Nephron (organoid): ENCODE data around the gene MTREX.

Source experiments
- H3K27ac Mint-ChIP-seq, 3 experiments: 2 replicates each; pipeline ENCODE4 v1.8.0; 2020; ENCODE audit warnings: mixed read lengths in 3 of 3, mild to moderate bottlenecking in 2 of 3, moderate library complexity in 1 of 3
- H3K27me3 Mint-ChIP-seq: 2 replicates; pipeline ENCODE4 v1.8.0; 2021; ENCODE audit warnings: low read depth, mild to moderate bottlenecking, moderate library complexity, mixed read lengths
- H3K36me3 Mint-ChIP-seq: 2 replicates; pipeline ENCODE4 v1.8.0; 2020; ENCODE audit warnings: low read depth, mixed read lengths
- H3K4me1 Mint-ChIP-seq: 2 replicates; pipeline ENCODE4 v1.8.0; 2020; ENCODE audit warnings: mixed read lengths
- H3K4me3 Mint-ChIP-seq, 3 experiments: 2 replicates each; pipeline ENCODE4 v1.8.0; 2020; ENCODE audit warnings: mild to moderate bottlenecking in 3 of 3, mixed read lengths in 3 of 3, moderate library complexity in 2 of 3
- H3K9me3 Mint-ChIP-seq: 2 replicates; pipeline ENCODE4 v1.8.0; 2020; ENCODE audit warnings: mixed read lengths
- CTCF ChIP-seq, 3 experiments: fragments of 200-600 bp; sonication (generic); IDR thresholded peaks; one replicate each; pipeline ENCODE4 v1.5.0; 2021; ENCODE audit warnings: antibody characterized with exemption in 3 of 3; ENCODE audit not compliant: unreplicated experiment in 3 of 3

MTREX gene

DNA sequence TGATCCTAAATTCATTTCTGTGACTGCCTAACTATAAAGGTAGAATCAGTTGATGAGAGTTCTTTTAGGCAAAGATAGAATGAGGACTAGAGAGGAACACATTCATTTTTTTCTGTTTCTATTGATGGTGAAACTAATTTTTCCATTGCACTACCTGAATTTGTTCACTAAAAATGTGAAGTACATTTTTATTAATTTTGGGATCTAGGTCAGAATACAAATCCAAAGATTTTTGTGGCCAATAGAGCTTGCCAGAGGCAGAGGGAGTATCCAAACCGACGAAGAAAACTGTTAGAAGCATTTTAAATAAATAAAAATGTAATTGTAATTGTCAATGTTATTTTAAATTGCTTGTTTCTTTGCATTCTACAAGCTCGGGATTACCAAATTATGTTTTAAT lies 78.1 kb downstream of the MTREX start:
- Mint-ChIP-seq H3K9me3 (peaks cover 14% of the 10 kb centered on the region), H3K27me3 (no peaks in the 10 kb centered on the region)

DNA sequence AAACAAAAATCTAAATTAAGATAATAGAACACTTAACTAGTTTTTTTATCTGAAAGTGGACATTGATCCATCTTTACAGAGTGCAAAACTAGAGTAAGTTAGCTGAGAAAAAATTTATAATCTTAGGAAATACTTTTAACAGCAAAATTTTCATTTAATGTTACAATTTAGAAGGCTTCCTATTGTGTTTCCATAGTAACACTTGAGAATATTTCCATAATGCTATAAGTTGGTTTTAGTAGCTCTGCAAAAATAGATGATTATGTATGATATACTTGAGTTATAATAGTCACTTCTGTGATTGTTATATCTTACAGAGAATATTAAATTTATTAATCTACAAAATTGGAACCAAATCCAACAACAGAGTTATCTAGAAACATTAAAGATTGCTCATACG lies 78.6 kb downstream of the MTREX start:
- Mint-ChIP-seq H3K4me1 (no peaks in the 10 kb centered on the region), H3K36me3 (peaks cover 75% of the 10 kb centered on the region), H3K4me3 (no peak overlapping the region), H3K9me3 (peaks cover 14% of the 10 kb centered on the region), H3K27me3 (no peaks in the 10 kb centered on the region), H3K27ac (no peak overlapping the region)
- no peak for TF ChIP-seq CTCF (IDR thresholded peaks at IDR 0.05; ENCODE audit: unreplicated experiment in 3 of 3)

More for the DNA sequence above, 78.1 kb downstream of the MTREX start:
- Mint-ChIP-seq H3K27ac (no peak overlapping the region), H3K4me3 (no peak overlapping the region), H3K36me3 (peaks cover 75% of the 10 kb centered on the region), H3K4me1 (no peaks in the 10 kb centered on the region)
- no peak for TF ChIP-seq CTCF (IDR thresholded peaks at IDR 0.05; ENCODE audit: unreplicated experiment in 3 of 3)

GRCh38 chr5:55387865-55388264 lies 80.1 kb downstream of the MTREX start:
- no peaks in the 10 kb centered on the region for H3K27me3 Mint-ChIP-seq
- no peaks in the 10 kb centered on the region for H3K4me1 Mint-ChIP-seq
- peaks cover 77% of the 10 kb centered on the region for H3K36me3 Mint-ChIP-seq
- H3K9me3 Mint-ChIP-seq: peaks cover 18% of the 10 kb centered on the region
- no peak for TF ChIP-seq CTCF (IDR thresholded peaks at IDR 0.05; ENCODE audit: unreplicated experiment in 3 of 3)
- H3K27ac Mint-ChIP-seq: no peak overlapping the region
- H3K4me3 Mint-ChIP-seq: no peak overlapping the region

DNA sequence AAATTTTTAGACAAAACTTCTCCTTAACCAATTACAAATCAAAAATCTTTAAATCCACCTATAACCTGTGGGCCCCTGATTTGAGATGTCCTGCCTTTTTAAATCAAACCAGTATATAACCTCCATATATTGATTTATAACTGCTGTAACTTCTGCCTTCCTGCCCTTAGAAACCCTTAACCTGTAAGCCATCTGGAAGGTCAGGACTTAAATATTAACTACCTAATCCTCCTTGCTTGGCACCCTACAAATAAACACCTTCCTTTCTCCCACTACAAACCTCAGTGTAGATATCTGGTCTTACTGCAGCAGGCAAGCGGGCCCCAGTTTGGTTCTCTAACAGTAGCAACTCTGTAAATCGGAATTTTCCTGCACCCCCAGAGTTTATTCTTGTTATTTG lies 83.9 kb downstream of the MTREX start:
- Mint-ChIP-seq H3K9me3 (peaks cover 5% of the 10 kb centered on the region), H3K4me1 (no peaks in the 10 kb centered on the region), H3K27me3 (no peaks in the 10 kb centered on the region), H3K36me3 (peaks cover 72% of the 10 kb centered on the region), H3K27ac (peak overlapping the region in 1 of 3 experiments; percentile 40), H3K4me3 (no peak overlapping the region)
- no peak for TF ChIP-seq CTCF (IDR thresholded peaks at IDR 0.05; ENCODE audit: unreplicated experiment in 3 of 3)

DNA sequence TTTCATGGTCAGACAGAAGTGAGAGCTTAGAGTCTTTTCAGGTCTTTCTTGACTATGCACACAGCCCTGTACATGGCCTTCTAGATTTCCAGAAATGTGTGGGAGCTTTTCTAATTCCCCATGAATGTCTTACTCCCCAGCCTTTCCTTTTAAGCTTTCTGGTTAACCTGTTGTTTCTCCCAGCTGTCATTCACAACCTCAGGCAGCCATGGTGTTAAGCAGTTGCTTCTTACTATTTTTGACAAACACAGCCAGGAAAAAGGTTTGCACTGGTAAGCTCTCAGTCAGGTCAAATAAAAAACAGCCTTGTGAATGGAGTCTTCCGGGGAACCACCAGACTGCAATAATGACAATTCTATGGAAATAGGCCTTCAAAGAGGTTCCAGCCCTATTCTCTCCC lies 84.9 kb downstream of the MTREX start:
- Mint-ChIP-seq H3K4me3 (no peak overlapping the region), H3K4me1 (no peaks in the 10 kb centered on the region), H3K36me3 (peaks cover 75% of the 10 kb centered on the region), H3K9me3 (peaks cover 5% of the 10 kb centered on the region), H3K27ac (no peak overlapping the region), H3K27me3 (no peaks in the 10 kb centered on the region)
- no peak for TF ChIP-seq CTCF (IDR thresholded peaks at IDR 0.05; ENCODE audit: unreplicated experiment in 3 of 3)

GRCh38 chr5:55393501-55394175 lies 85.8 kb downstream of the MTREX start:
- no peak for TF ChIP-seq CTCF (IDR thresholded peaks at IDR 0.05; ENCODE audit: unreplicated experiment in 3 of 3)
- H3K4me1 Mint-ChIP-seq: no peaks in the 10 kb centered on the region
- no peak overlapping the region for H3K4me3 Mint-ChIP-seq
- peaks cover 5% of the 10 kb centered on the region for H3K9me3 Mint-ChIP-seq
- no peaks in the 10 kb centered on the region for H3K27me3 Mint-ChIP-seq
- H3K36me3 Mint-ChIP-seq: peaks cover 74% of the 10 kb centered on the region
- no peak overlapping the region for H3K27ac Mint-ChIP-seq
